HCT116 (cell line): ENCODE results near the gene RCVRN.

Source experiments
- CEBPB ChIP-seq: IDR thresholded peaks from 2 replicates; pipeline ENCODE4 v1.6.1; 2012; ENCODE audit warnings: low read depth
- EGR1 ChIP-seq: IDR thresholded peaks from 2 replicates; pipeline ENCODE4 v1.6.1; 2012; ENCODE audit warnings: low read depth
- ELF1 ChIP-seq: IDR thresholded peaks from 2 replicates; pipeline ENCODE4 v1.6.1; 2012; ENCODE audit warnings: low read depth, borderline replicate concordance
- EZH2 ChIP-seq: fragments of 200-600 bp; sonication (generic); IDR thresholded peaks from 2 replicates; pipeline ENCODE4 v1.6.1; 2017; ENCODE audit warnings: antibody characterized with exemption, mixed run types
- JUND ChIP-seq: IDR thresholded peaks from 2 replicates; pipeline ENCODE4 v1.6.1; 2012
- POLR2A ChIP-seq: IDR thresholded peaks from 2 replicates; pipeline ENCODE4 v1.7.0; 2011; ENCODE audit warnings: borderline replicate concordance; ENCODE audit not compliant: insufficient read depth, insufficient read length; ENCODE audit errors: extremely low read depth
- POLR2AphosphoS5 ChIP-seq: IDR thresholded peaks from 2 replicates; pipeline ENCODE4 v1.6.1; 2011; ENCODE audit warnings: mild to moderate bottlenecking, low read depth, low read length, moderate library complexity
- RAD21 ChIP-seq: IDR thresholded peaks from 2 replicates; pipeline ENCODE4 v1.6.1; 2012; ENCODE audit warnings: low read depth, mild to moderate bottlenecking
- SP1 ChIP-seq: IDR thresholded peaks from 2 replicates; pipeline ENCODE4 v1.6.1; 2012; ENCODE audit warnings: low read depth
- YY1 ChIP-seq: IDR thresholded peaks from 2 replicates; pipeline ENCODE4 v1.6.1; 2011; ENCODE audit warnings: low read length, low read depth, moderate library complexity, mild to moderate bottlenecking; ENCODE audit not compliant: insufficient replicate concordance; ENCODE audit errors: extremely low read depth
- TF ChIP-seq, protein P1 (sequence below): IDR thresholded peaks from 2 replicates; pipeline ENCODE4 v1.6.1; 2012; ENCODE audit warnings: low read depth
- TF ChIP-seq, protein P2 (sequence below), 3 experiments: fragments of 200-600 bp in 1 of 3; sonication (generic) in 1 of 3; IDR thresholded peaks in 2 of 3; conservative IDR thresholded peaks in 1 of 3; 2 replicates each; pipeline ENCODE4 v1.5.1; 2012 to 2017; ENCODE audit warnings: low read depth in 2 of 3, low read length in 2 of 3, antibody characterized with exemption in 1 of 3, borderline replicate concordance in 1 of 3, control low read depth in 1 of 3, mild to moderate bottlenecking in 1 of 3, mixed read lengths in 1 of 3, mixed run types in 1 of 3, moderate library complexity in 1 of 3; ENCODE audit not compliant: insufficient read depth in 1 of 3
- TF ChIP-seq, protein P3 (sequence below): IDR thresholded peaks from 2 replicates; pipeline ENCODE4 v1.6.1; 2012
- TF ChIP-seq, protein P4 (sequence below): IDR thresholded peaks from 2 replicates; pipeline ENCODE4 v1.6.1; 2012

DNA sequence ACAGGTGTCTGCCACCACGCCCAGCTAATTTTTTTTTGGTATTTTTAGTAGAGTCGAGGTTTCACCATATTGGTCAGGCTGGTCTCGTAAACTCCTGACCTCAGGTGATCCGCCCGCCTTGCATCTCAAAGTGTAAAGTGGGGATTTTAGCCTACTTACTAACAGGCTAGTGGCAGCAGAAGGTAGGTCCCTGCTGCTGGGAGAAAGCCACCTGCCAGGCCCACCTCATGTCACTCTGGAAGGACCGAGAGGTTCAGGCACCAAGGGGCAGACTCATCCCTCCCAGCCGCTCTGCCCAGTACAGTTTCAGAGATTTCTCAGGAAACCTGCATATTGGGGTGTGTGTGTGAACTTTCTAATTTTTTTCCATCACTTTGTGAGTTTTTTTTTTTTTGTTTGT is 2.1 kb upstream of the RCVRN start:
- TF ChIP-seq CEBPB: no peak
- TF ChIP-seq, protein P1, sequence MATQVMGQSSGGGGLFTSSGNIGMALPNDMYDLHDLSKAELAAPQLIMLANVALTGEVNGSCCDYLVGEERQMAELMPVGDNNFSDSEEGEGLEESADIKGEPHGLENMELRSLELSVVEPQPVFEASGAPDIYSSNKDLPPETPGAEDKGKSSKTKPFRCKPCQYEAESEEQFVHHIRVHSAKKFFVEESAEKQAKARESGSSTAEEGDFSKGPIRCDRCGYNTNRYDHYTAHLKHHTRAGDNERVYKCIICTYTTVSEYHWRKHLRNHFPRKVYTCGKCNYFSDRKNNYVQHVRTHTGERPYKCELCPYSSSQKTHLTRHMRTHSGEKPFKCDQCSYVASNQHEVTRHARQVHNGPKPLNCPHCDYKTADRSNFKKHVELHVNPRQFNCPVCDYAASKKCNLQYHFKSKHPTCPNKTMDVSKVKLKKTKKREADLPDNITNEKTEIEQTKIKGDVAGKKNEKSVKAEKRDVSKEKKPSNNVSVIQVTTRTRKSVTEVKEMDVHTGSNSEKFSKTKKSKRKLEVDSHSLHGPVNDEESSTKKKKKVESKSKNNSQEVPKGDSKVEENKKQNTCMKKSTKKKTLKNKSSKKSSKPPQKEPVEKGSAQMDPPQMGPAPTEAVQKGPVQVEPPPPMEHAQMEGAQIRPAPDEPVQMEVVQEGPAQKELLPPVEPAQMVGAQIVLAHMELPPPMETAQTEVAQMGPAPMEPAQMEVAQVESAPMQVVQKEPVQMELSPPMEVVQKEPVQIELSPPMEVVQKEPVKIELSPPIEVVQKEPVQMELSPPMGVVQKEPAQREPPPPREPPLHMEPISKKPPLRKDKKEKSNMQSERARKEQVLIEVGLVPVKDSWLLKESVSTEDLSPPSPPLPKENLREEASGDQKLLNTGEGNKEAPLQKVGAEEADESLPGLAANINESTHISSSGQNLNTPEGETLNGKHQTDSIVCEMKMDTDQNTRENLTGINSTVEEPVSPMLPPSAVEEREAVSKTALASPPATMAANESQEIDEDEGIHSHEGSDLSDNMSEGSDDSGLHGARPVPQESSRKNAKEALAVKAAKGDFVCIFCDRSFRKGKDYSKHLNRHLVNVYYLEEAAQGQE: no peak
- TF ChIP-seq, protein P2, sequence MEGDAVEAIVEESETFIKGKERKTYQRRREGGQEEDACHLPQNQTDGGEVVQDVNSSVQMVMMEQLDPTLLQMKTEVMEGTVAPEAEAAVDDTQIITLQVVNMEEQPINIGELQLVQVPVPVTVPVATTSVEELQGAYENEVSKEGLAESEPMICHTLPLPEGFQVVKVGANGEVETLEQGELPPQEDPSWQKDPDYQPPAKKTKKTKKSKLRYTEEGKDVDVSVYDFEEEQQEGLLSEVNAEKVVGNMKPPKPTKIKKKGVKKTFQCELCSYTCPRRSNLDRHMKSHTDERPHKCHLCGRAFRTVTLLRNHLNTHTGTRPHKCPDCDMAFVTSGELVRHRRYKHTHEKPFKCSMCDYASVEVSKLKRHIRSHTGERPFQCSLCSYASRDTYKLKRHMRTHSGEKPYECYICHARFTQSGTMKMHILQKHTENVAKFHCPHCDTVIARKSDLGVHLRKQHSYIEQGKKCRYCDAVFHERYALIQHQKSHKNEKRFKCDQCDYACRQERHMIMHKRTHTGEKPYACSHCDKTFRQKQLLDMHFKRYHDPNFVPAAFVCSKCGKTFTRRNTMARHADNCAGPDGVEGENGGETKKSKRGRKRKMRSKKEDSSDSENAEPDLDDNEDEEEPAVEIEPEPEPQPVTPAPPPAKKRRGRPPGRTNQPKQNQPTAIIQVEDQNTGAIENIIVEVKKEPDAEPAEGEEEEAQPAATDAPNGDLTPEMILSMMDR (IDR thresholded peaks at IDR 0.05 in 2 of 3, conservative IDR thresholded peaks at IDR 0.05 in 1 of 3; ENCODE audit: borderline replicate concordance in 1 of 3, insufficient read depth in 1 of 3, low read depth in 2 of 3, low read length in 2 of 3): no peak
- TF ChIP-seq YY1: no peak
- TF ChIP-seq, protein P3, sequence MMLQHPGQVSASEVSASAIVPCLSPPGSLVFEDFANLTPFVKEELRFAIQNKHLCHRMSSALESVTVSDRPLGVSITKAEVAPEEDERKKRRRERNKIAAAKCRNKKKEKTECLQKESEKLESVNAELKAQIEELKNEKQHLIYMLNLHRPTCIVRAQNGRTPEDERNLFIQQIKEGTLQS: no peak
- TF ChIP-seq SP1: no peak
- no peak for TF ChIP-seq EZH2
- no peak for TF ChIP-seq POLR2AphosphoS5
- no peak for TF ChIP-seq EGR1
- TF ChIP-seq POLR2A: no peak
- TF ChIP-seq, protein P4, sequence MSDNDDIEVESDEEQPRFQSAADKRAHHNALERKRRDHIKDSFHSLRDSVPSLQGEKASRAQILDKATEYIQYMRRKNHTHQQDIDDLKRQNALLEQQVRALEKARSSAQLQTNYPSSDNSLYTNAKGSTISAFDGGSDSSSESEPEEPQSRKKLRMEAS: no peak
- no peak for TF ChIP-seq JUND
- TF ChIP-seq ELF1: no peak
- TF ChIP-seq RAD21: no peak
